NCI-H1694 treated with DMSO at 0.1 percent for 48 hours (cell line): ENCODE measurements around the gene SHC2.
A peak's percentile ranks its signal among the peaks of the same experiment; 100 is the strongest.
"Not testable (repeated sequence)": the region's sequence is repeated elsewhere in the genome, so short reads cannot be mapped to it uniquely, and the experiment has no call there.

Experiments used
- DNase-seq: peaks from one replicate; lab custom pipeline; 2025; lab: John Stamatoyannopoulos, UW

The SHC2 gene

DNA sequence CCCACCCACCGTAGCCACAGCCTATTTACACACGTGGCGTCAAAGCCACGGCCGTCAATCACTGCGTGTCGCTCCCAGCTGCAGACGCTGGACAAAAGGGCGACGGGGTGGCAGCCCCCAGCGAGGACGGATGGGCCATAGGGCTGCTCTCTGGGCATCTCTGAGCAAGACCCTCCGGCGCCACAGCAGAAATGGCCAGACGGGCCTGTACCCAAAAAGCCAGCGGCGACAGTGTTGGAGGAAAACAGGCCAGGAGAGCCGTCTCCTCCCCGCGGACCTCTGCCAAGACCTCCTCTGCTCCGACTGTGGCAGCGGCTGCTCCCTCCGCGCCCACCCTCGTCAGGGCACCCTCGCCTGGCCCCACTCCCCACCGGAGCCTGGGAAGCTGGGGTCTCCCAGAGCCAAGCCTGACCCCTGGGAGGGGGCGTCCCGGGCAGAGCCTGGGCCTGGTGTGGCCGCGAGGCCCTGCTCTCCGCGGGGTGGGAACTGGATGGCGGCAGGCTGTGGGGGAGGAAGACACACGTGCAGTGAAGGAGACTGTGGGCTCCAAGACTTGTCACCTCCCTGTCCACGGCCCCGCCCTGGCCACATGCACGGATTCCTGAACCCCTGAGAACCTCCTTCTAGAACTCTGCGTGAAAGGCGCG, 54.6 kb downstream of the SHC2 start:
- DNase-seq, result no peak

DNA sequence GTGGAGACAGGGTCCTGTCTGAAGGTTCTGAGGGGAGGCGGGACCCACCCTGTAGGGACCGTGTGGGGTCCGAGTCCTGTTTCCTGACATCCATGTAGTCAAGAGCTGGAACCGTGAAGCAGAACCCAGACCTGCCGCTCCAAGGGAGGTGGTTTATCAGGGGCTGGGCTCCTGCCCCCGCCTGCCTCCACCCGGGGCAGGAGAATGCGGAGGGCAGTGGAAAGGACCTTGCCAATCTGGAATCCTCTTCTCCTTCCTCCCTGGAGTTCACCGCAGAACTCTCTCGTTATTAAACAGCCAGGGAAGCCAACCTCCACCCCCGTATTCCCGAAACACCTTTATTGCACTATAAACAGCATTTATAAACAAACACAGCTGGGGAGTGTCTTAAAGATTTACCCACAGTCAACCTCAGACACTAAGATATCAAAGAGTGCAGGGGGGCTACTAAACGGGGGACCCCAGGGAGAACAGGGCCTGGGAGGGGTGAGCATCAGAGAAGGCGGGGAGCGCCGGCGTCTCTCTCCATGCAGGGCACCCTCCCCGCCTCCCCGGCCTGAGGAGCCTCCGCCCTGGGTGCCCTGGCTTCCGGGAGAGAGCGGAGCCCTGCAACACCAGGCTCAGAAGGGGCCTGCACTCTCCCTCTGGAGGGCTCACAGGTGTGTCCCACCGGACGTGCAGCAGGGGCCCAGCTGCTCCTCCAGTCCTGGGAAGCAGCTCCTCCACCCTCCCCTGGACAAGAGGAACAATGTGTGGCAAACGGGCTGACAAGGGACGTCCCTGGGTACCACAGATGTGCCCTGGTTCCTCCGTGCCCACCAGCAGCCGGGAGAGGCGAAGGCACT, 55.5 kb downstream of the SHC2 start:
- no peak for DNase-seq

DNA sequence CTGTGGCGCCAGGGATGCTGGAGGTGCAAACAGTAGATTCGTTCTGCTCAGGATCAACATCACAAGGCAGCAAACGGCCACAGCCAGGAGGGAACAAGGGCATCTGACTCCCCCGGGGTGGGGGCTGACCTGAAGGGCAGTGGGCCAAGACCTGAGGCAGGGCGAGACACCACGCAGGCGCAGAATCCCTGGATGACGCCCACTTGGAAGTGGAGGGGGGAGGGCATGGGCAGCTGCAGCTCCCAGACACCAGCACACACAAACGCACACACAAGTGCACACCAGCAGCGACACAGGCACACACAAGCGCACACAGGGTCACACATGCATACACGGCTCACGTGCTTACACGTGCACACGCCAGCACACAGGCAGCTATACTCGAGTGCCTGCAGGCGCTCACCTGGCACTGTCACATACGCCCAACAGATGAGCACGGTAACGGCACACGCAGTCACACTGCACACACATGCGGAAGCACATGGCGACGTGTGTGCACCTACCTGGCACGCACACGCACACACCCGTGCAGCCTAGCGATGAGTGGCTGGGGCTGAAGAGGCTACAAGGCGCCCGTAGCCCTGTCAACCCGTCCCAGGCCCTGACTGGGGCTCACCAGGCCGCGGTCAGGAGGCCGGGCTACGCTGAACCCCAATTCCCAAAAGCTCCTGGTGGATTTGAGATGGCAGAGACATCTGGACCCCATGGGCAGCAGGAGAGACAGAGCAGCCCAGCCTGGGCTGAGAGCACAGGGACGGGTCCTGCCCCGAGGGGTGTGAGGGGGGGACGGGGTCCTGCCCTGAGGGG, 57.4 kb downstream of the SHC2 start:
- DNase-seq, result no peak

DNA sequence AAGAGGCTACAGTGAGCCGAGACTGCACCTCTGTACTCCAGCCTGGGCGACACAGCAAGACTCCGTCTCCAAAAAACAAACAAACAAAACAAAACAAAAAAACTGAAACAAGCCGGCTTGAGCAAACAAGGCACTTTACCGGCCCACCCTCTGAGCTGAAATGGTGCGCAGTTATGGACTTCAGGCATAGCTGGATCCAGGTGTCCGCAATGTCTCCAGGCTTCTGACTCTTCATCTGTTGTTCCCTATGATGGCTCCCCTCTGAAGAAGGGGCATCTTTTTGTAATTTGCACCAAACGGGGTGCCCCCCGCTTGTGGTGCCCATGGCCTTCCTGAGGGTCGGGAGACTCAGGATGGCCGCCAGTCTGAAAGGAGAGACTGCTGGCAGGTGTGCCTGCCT, 58.0 kb downstream of the SHC2 start:
- DNase-seq, result no peak

GRCh38 chr19:401866-402511, 58.8 kb downstream of the SHC2 start:
- DNase-seq, result no peak

GRCh38 chr19:400976-401865, 59.6 kb downstream of the SHC2 start:
- peak; percentile 19 for DNase-seq

- no peak for DNase-seq
These were observed 61.5 kb downstream of the SHC2 start for GRCh38 chr19:399370-399769.

GRCh38 chr19:398719-399118, 62.1 kb downstream of the SHC2 start:
- DNase-seq, result no peak

DNA sequence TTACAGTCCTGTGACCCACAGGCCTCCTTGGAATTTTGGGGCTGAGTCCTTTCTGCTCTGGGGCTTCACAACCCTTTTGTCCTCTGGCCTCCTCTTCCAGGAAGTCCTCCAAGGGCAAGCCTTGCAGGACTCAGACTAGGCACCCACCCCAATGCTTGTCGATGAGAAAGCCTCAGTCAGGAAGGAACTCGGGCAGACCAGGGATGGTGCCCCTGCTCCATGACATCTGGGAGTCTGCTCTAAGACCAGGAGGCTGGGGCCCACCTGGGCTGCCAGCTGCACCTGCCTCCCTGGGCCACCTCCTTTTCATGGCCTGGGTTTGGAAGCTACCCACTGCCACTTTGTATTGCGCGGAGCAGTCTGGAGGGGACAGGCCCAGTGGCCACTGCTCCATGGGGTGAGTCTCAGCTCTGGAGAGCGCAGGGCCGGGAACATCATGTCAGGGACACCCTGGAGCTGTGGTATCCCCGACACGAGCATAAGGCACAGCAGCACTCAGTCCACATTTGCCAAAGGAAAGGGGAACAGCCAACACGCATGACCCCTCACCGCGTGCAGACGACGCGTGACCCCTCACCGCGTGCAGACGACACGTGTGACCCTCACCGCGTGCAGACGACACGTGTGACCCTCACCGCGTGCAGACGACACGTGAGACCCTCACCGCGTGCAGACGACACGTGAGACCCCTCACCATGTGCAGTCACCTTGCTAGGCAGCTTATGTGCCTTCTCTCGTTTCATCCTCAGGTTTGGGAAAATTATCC, 62.7 kb downstream of the SHC2 start:
- DNase-seq, result no peak

GRCh38 chr19:397321-397720, 63.5 kb downstream of the SHC2 start:
- no peak for DNase-seq

DNA sequence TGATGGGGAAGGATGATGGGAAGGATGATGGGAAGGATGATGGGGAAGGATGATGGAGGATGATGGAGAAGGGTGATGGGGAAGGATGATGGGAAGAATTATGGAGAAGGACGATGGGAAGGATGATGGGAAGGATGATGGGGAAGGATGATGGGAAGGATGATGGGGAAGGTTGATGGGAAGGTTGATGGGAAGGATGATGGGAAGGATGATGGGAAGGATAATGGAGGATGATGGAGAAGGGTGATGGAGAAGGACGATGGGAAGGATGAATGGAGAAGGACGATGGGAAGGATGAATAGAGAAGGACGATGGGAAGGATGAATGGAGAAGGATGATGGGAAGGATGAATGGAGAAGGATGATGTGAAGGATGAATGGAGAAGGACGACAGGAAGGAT, 65.4 kb downstream of the SHC2 start:
- no peak for DNase-seq

- not testable (repeated sequence) for DNase-seq
These were observed 66.0 kb downstream of the SHC2 start for GRCh38 chr19:394857-395256.

DNA sequence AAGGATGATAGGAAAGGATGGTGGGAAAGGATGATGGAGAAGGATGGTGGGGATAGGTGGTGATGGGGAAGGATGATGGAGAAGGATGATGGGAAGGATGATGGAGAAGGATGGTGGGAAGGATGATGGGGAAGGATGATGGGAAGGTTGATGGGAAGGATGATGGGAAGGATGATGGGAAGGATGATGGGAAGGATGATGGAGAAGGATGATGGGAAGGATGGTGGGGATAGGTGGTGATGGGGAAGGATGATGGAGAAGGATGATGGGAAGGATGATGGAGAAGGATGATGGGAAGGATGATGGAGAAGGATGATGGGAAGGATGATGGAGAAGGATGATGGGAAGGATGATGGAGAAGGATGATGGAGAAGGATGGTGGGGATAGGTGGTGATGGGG, 67.3 kb downstream of the SHC2 start:
- not testable (repeated sequence) for DNase-seq

DNA sequence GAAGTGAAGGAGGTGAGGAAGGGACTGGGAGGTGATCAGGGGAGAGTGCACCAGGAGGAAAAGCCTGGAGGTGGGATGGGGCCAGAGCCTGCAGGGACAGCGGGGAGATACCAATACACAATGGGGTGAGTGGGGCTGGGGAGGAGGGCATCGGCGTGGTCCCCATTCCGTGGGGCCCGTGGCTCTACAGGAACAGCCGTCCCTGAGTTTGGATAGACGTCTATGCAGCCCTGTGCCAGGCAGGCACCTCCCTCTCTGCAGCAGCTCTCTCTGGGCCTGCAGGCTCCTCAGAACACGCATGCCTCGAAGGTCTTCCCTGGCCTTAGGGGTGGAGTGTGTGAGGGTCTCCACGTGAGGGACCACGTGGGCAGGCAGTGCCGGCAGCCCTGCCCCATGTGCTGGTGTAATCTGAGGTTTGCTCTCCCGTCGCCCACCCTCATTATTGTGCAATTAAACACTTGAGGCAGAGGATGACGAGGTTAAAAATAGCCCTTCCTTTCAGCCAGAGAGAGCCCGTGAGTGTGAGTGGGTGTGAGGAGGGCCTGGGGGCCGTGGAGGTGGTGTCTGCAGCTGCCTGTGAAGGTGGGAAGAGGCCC, 68.4 kb downstream of the SHC2 start:
- DNase-seq, result no peak

DNA sequence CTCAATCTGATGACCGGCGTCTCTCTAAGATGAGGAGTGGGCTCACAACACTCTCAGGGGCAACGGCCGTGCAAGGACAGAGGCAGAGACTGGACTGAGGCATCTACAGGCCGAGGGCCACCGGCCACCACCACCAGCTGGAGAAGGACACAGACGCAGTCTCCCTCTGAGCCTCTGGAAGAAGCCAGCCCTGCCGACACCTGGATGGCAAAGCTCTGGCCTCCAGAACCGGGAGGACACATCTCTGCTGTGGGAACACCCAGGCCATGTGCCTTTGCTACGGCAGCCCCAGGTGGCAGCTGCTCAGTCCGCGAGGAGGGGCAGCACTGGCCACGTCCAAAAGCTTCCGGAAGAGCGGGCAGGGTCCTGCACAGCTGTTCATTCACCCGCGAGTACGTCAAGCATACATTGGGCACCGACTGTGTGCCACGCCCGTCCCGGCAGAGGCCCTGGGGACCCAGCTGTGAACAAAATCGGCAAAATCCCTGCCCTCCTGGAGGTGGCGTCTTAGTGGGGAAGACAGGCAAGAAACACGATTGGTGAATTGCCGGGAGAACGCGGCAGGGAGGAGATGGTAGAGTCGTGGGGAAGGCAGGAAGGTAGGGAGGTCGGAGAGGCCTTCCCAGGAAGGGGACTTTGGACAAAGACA, 69.0 kb downstream of the SHC2 start:
- no peak for DNase-seq

GRCh38 chr19:391207-391557, 69.7 kb downstream of the SHC2 start:
- DNase-seq, result no peak

GRCh38 chr19:390386-391206, 70.2 kb downstream of the SHC2 start:
- DNase-seq, result no peak

DNA sequence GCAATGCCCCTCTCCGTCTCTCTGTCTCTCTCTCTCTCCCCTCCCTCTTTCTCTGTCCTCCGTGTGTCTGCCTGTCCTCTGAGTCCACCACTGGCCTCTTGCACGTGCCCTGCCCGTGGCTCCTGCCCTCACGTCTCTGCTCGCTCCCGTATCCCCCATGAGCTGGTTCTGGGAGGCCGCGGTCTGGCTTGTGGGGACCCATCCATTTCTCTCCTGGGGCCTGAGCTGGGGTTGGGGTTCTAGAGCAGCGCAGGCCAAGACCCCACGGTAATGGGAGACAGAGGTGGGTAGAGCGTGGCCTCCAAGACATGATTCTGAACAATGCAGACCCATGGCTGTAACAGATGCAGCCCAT, 70.9 kb downstream of the SHC2 start:
- no peak for DNase-seq
